22Rv1 (cell line): ENCODE data around the gene APBA2.

Experiments
- H3K27ac ChIP-seq: fragments of 450-650 bp; 2 replicates; pipeline ENCODE4 v1.5.1; 2017
- ZFX ChIP-seq: fragments of 450-650 bp; IDR thresholded peaks from 2 replicates; pipeline ENCODE4 v1.6.1; 2017; ENCODE audit warnings: antibody characterized with exemption, borderline replicate concordance
- TF ChIP-seq, protein P1 (sequence below): fragments of 450-650 bp; IDR thresholded peaks from 2 replicates; pipeline ENCODE4 v1.5.1; 2017; ENCODE audit warnings: mild to moderate bottlenecking

The APBA2 gene

GRCh38 chr15:28944696-28945300 is 59.0 kb downstream of the APBA2 start:
- H3K27ac ChIP-seq: no peak overlapping the region
- TF ChIP-seq, protein P1, sequence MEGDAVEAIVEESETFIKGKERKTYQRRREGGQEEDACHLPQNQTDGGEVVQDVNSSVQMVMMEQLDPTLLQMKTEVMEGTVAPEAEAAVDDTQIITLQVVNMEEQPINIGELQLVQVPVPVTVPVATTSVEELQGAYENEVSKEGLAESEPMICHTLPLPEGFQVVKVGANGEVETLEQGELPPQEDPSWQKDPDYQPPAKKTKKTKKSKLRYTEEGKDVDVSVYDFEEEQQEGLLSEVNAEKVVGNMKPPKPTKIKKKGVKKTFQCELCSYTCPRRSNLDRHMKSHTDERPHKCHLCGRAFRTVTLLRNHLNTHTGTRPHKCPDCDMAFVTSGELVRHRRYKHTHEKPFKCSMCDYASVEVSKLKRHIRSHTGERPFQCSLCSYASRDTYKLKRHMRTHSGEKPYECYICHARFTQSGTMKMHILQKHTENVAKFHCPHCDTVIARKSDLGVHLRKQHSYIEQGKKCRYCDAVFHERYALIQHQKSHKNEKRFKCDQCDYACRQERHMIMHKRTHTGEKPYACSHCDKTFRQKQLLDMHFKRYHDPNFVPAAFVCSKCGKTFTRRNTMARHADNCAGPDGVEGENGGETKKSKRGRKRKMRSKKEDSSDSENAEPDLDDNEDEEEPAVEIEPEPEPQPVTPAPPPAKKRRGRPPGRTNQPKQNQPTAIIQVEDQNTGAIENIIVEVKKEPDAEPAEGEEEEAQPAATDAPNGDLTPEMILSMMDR: no peak
- TF ChIP-seq ZFX: no peak

GRCh38 chr15:28945626-28946230 is 60.0 kb downstream of the APBA2 start:
- no peak for TF ChIP-seq ZFX
- TF ChIP-seq, protein P1: no peak
- no peak overlapping the region for H3K27ac ChIP-seq

GRCh38 chr15:28946803-28947202 is 61.0 kb downstream of the APBA2 start:
- no peak for TF ChIP-seq ZFX
- TF ChIP-seq, protein P1: no peak
- H3K27ac ChIP-seq: no peak overlapping the region

DNA sequence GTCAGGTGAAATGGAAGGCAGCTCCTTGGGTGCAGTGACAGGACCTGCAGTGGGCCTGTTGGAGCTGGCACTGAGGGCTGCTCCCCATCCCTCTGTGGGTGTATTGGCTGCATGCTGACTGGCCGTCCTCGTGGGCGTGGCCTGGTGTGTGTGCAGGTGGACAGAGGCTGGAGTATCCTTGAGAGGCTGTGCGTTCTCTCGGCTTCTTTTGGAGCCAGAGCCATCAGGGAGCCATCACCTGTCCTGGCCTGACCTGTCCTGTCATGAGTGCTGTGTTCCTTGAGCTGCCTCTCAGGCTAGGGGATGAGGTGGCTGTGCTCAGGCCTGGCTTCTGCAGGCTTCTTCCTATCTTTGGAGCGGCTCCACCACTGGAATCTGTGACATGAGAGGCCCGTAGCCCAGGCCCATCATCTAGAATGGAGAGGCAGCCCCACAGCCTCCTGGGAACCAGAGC is 61.5 kb downstream of the APBA2 start:
- no peak for TF ChIP-seq ZFX
- TF ChIP-seq, protein P1: no peak
- no peak overlapping the region for H3K27ac ChIP-seq

DNA sequence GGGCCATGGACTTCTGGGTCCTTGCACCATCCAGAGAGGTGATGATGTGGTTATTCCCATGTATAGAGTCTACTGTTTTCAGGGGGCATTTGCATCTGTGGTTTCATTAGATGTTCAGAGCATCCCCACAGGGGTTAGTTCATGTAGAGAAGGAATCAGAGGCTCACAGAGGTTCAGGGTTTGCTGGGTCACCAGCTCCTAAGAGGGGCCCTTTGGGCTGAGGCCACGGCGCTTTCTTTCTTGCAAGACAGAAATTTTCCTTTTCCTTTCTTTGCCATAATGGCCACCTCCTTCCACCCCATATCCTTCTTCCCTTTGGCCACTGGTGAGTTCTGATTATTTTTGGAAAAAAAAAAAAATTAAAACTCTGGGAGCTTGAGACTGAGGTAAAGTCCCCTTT is 62.3 kb downstream of the APBA2 start:
- TF ChIP-seq, protein P1: no peak
- no peak for TF ChIP-seq ZFX
- no peak overlapping the region for H3K27ac ChIP-seq

DNA sequence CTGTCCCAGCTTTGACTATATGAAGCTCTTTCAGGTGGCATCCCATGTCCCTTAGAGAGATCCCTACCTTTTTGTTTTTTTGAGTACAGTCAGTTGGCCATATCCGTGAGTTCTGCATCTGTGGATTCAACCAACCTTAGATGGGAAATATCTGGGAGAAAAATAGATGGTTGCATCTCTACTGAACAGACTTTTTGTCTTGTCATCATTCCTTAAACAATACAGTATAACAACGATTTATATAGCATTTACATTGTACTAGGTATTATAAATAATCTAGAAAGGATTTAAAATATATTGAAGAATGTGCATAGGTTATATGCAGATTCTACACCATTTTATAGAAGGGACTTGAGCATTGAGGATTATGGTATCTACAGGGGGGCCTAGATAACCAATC is 65.1 kb downstream of the APBA2 start:
- TF ChIP-seq, protein P1: no peak
- TF ChIP-seq ZFX: no peak
- no peak overlapping the region for H3K27ac ChIP-seq
